Panc1 (cell line): Measurements from ENCODE around the gene SPINK4. TPM values are rescaled to one million over a fixed set of nuclear protein-coding genes. Genes with fewer than 3 reads are reported as not detected.

Experiments
- ATAC-seq: fragments of 200-7000 bp; cut with Tn5 transposase; 2 replicates; pipeline ENCODE4 v1.9.1; 2020; ENCODE audit warnings: mild to moderate bottlenecking, moderate library complexity
- BruUV-seq: library from RNA; stranded (reverse); fragments of 400-500 nt; replicated peaks from 2 replicates; lab custom pipeline; 2021; lab: Mats Ljungman, UMichigan
- CTCF ChIA-PET: fragments of 300-600 bp; sonication (Branson Sonifier 250); formaldehyde crosslinking; loops from one replicate; lab custom pipeline; 2022; ENCODE audit warnings: antibody characterized with exemption; lab: Charles Lee
- POLR2A ChIA-PET: fragments of 300-600 bp; sonication (Branson Sonifier 250); formaldehyde crosslinking; loops from one replicate; lab custom pipeline; 2022; ENCODE audit warnings: antibody characterized with exemption; lab: Charles Lee
- DNase-seq: peaks from one replicate; pipeline ENCODE4 v3.0.0-alpha.2; 2010; ENCODE audit warnings: low read depth, low spot score
- H3K27ac ChIP-seq: 2 replicates; pipeline ENCODE4 v1.5.1; 2011; ENCODE audit warnings: mild to moderate bottlenecking, low read length, inconsistent platforms
- H3K27me3 ChIP-seq: fragments of 200-500 bp; sonication (Bioruptor generic); 2 replicates; pipeline ENCODE4 v1.6.0; 2014; ENCODE audit warnings: low read length, inconsistent platforms; ENCODE audit not compliant: control insufficient read depth, insufficient read depth
- H3K36me3 ChIP-seq: fragments of 200-500 bp; sonication (Bioruptor generic); 2 replicates; pipeline ENCODE4 v1.5.1; 2014; ENCODE audit warnings: inconsistent platforms, mild to moderate bottlenecking, low read length, moderate library complexity; ENCODE audit not compliant: control insufficient read depth, insufficient read depth
- H3K4me1 ChIP-seq: 2 replicates; pipeline ENCODE4 v1.5.1; 2011; ENCODE audit warnings: inconsistent platforms, mild to moderate bottlenecking, low read length, moderate library complexity; ENCODE audit not compliant: control insufficient read depth, insufficient read depth
- H3K4me3 ChIP-seq, 2 experiments: 2 replicates each; pipeline ENCODE4 v1.5.1; 2011 to 2012; ENCODE audit warnings: low read depth in 2 of 2, low read length in 2 of 2, mild to moderate bottlenecking in 2 of 2, inconsistent platforms in 1 of 2, moderate library complexity in 1 of 2
- H3K9me3 ChIP-seq: fragments of 200-500 bp; sonication (Bioruptor generic); 2 replicates; pipeline ENCODE4 v1.5.1; 2014; ENCODE audit warnings: low read depth, mild to moderate bottlenecking, inconsistent platforms, low read length, moderate library complexity; ENCODE audit not compliant: control insufficient read depth, insufficient read depth
- POLR2AphosphoS5 ChIP-seq: IDR thresholded peaks from 2 replicates; pipeline ENCODE4 v1.6.1; 2012; ENCODE audit warnings: mild to moderate bottlenecking, low read depth, low read length, moderate library complexity
- REST ChIP-seq, 2 experiments: IDR thresholded peaks; 2 replicates each; pipeline ENCODE4 v1.6.1; 2011 to 2012; ENCODE audit warnings: low read depth in 2 of 2, control low read depth in 1 of 2, low read length in 1 of 2, mild to moderate bottlenecking in 1 of 2, moderate library complexity in 1 of 2; ENCODE audit not compliant: insufficient read depth in 1 of 2
- SIN3A ChIP-seq: IDR thresholded peaks from 2 replicates; pipeline ENCODE4 v1.6.1; 2012; ENCODE audit warnings: low read depth, mild to moderate bottlenecking, low read length, moderate library complexity, borderline replicate concordance; ENCODE audit not compliant: insufficient read depth
- TCF7L2 ChIP-seq: IDR thresholded peaks from 2 replicates; pipeline ENCODE4 v1.6.1; 2011; ENCODE audit warnings: mild to moderate bottlenecking, low read depth, low read length, inconsistent platforms
- in situ Hi-C: cut with HindIII; loops from 2 replicates; pipeline ENCODE4 v1.10.0; 2016; ENCODE audit warnings: low sequenced_read_pairs, low pct_unique_long_range_greater_than_20kb
- intact Hi-C: fragments of 100-400 bp; cut with micrococcal nuclease; formaldehyde crosslinking; loops from one replicate; pipeline ENCODE4 v1.10.0; 2022; ENCODE audit not compliant: unreplicated experiment
- total RNA-seq: library from RNA; stranded (reverse); gene quantifications from one replicate; pipeline ENCODE4 v1.2.1, GENCODE V29; 2021; ENCODE audit not compliant: unreplicated experiment
- TF ChIP-seq, protein P1 (sequence below): fragments of 450-650 bp; IDR thresholded peaks from 2 replicates; pipeline ENCODE4 v1.5.1; 2017; ENCODE audit warnings: mild to moderate bottlenecking

The SPINK4 gene
- total RNA-seq, 1 experiment from 2014 or later, result not detected

DNA sequence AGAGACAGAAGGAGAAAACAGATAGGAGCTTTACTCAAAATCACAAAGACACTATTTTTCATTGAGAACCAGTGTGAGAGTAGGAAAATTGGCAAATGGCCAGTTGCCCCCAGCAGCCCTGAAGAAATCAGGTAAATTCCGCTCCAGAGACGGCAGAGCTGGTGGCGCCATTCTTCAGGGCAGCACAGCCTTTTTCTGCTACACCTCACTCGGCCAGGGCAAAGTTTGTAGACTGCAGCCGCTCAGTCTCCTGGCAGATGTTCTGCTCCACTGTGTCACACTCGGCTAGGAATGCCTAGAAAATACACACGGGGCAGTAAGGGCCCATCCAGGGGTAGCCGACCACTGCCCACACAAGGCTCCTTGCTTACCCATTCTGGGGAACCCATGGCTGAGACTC, 15.0 kb downstream of the SPINK4 start:
- Histone ChIP-seq H3K4me3 (no peak overlapping the region), H3K27me3 (no peaks in the 10 kb centered on the region), H3K9me3 (no peaks in the 10 kb centered on the region), H3K4me1 (no peaks in the 10 kb centered on the region), H3K27ac (no peak overlapping the region), H3K36me3 (peaks cover 30% of the 10 kb centered on the region)
- no peak for TF ChIP-seq TCF7L2
- no peak for TF ChIP-seq SIN3A
- TF ChIP-seq, protein P1, sequence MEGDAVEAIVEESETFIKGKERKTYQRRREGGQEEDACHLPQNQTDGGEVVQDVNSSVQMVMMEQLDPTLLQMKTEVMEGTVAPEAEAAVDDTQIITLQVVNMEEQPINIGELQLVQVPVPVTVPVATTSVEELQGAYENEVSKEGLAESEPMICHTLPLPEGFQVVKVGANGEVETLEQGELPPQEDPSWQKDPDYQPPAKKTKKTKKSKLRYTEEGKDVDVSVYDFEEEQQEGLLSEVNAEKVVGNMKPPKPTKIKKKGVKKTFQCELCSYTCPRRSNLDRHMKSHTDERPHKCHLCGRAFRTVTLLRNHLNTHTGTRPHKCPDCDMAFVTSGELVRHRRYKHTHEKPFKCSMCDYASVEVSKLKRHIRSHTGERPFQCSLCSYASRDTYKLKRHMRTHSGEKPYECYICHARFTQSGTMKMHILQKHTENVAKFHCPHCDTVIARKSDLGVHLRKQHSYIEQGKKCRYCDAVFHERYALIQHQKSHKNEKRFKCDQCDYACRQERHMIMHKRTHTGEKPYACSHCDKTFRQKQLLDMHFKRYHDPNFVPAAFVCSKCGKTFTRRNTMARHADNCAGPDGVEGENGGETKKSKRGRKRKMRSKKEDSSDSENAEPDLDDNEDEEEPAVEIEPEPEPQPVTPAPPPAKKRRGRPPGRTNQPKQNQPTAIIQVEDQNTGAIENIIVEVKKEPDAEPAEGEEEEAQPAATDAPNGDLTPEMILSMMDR, result no peak
- TF ChIP-seq POLR2AphosphoS5, result no peak
- TF ChIP-seq REST (IDR thresholded peaks at IDR 0.05; ENCODE audit: insufficient read depth in 1 of 2, low read depth in 2 of 2, low read length in 1 of 2), result no peak
- BruUV-seq, result no TSS peak
- intact Hi-C loops, result no loop called here
- ATAC-seq, result no peak
- in situ Hi-C loops, result no loop called here
- ChIA-PET CTCF (no interaction called here), POLR2A (interaction anchor here (0.5 kb wide), 1 partner anchor 28 kb away, joined by 3 read pairs; no protein-coding TSS in a partner anchor)
- no peak for DNase-seq

- ATAC-seq, result no peak
- BruUV-seq, result no TSS peak
- H3K9me3 ChIP-seq, result no peaks in the 10 kb centered on the region
Observed at GRCh38 chr9:33255471-33255870, 15.5 kb downstream of the SPINK4 start.

More at GRCh38 chr9:33255471-33255870, 15.5 kb downstream of the SPINK4 start:
- Histone ChIP-seq H3K4me1 (no peaks in the 10 kb centered on the region), H3K4me3 (no peak overlapping the region), H3K36me3 (peaks cover 33% of the 10 kb centered on the region), H3K27me3 (no peaks in the 10 kb centered on the region), H3K27ac (no peak overlapping the region)
- ChIA-PET POLR2A (interaction anchor here (0.5 kb wide), 1 partner anchor 29 kb away, joined by 3 read pairs; no protein-coding TSS in a partner anchor), CTCF (no interaction called here)
- in situ Hi-C loops, result no loop called here
- no peak for DNase-seq
- intact Hi-C loops, result no loop called here
- no peak for TF ChIP-seq TCF7L2
- TF ChIP-seq SIN3A, result no peak
- TF ChIP-seq, protein P1, result no peak
- TF ChIP-seq POLR2AphosphoS5, result no peak
- TF ChIP-seq REST (IDR thresholded peaks at IDR 0.05; ENCODE audit: insufficient read depth in 1 of 2, low read depth in 2 of 2, low read length in 1 of 2), result no peak
